MM.1S (cell line): Measurements from ENCODE around the gene LRRC15.

Source experiments
- DNase-seq: peaks from one replicate; pipeline ENCODE4 v3.0.0-alpha.2; 2015
- H2AFZ ChIP-seq: fragments of 300-600 bp; sonication (generic); 2 replicates; pipeline ENCODE4 v1.6.0; 2016; ENCODE audit warnings: antibody characterized with exemption, low read length
- H3F3A ChIP-seq: fragments of 300-600 bp; sonication (generic); 2 replicates; pipeline ENCODE4 v1.6.1; 2016; ENCODE audit warnings: mild to moderate bottlenecking, antibody characterized with exemption, low read length, moderate library complexity, mixed read lengths; ENCODE audit not compliant: insufficient read depth
- H3K27ac ChIP-seq: fragments of 300-600 bp; sonication (generic); 2 replicates; pipeline ENCODE4 v1.5.1; 2016; ENCODE audit warnings: mild to moderate bottlenecking, low read length
- H3K27me3 ChIP-seq: fragments of 300-600 bp; sonication (generic); replicated peaks from 2 replicates; pipeline ENCODE4 v1.6.0; 2016; ENCODE audit warnings: low read length; ENCODE audit not compliant: insufficient read depth
- H3K36me3 ChIP-seq: fragments of 300-600 bp; sonication (generic); replicated peaks from 2 replicates; pipeline ENCODE4 v1.6.1; 2016; ENCODE audit warnings: mild to moderate bottlenecking, low read length, mixed read lengths; ENCODE audit not compliant: insufficient read depth
- H3K4me1 ChIP-seq: fragments of 300-600 bp; sonication (generic); 2 replicates; pipeline ENCODE4 v1.6.1; 2016; ENCODE audit warnings: low read length, mixed read lengths
- H3K4me2 ChIP-seq: fragments of 300-600 bp; sonication (generic); 2 replicates; pipeline ENCODE4 v1.6.0; 2016; ENCODE audit warnings: low read depth, low read length
- H3K4me3 ChIP-seq: fragments of 300-600 bp; sonication (generic); 2 replicates; pipeline ENCODE4 v1.5.1; 2016; ENCODE audit warnings: low read length, mixed read lengths
- H3K79me2 ChIP-seq: fragments of 300-600 bp; sonication (generic); 2 replicates; pipeline ENCODE4 v1.6.1; 2016; ENCODE audit warnings: mixed run types, low read length, mixed read lengths
- H3K9ac ChIP-seq: fragments of 300-600 bp; sonication (generic); 2 replicates; pipeline ENCODE4 v1.6.1; 2016; ENCODE audit warnings: low read length, mixed read lengths
- H3K9me2 ChIP-seq: fragments of 300-600 bp; sonication (generic); replicated peaks from 2 replicates; pipeline ENCODE4 v1.6.1; 2016; ENCODE audit warnings: mild to moderate bottlenecking, low read length, mixed read lengths; ENCODE audit not compliant: insufficient read depth
- H3K9me3 ChIP-seq: fragments of 300-600 bp; sonication (generic); replicated peaks from 2 replicates; pipeline ENCODE4 v1.6.1; 2016; ENCODE audit warnings: mild to moderate bottlenecking, low read length, mixed read lengths; ENCODE audit not compliant: insufficient read depth
- H4K20me1 ChIP-seq: fragments of 300-600 bp; sonication (generic); 2 replicates; pipeline ENCODE4 v1.6.1; 2016; ENCODE audit warnings: mild to moderate bottlenecking, low read length, moderate library complexity, mixed read lengths; ENCODE audit not compliant: insufficient read depth
- CTCF ChIP-seq: fragments of 300-600 bp; sonication (generic); IDR thresholded peaks from 2 replicates; pipeline ENCODE4 v1.5.1; 2016; ENCODE audit warnings: antibody characterized with exemption, low read length, mixed read lengths
- EZH2 ChIP-seq: fragments of 300-600 bp; sonication (generic); optimal IDR thresholded peaks from 2 replicates; pipeline ENCODE3; 2017; ENCODE audit warnings: low read depth, mild to moderate bottlenecking, antibody characterized with exemption, low read length, mixed read lengths
- EZH2phosphoT487 ChIP-seq: fragments of 300-600 bp; sonication (generic); IDR thresholded peaks from 2 replicates; pipeline ENCODE4 v1.6.1; 2018; ENCODE audit warnings: antibody characterized with exemption, low read length

Gene LRRC15

GRCh38 chr3:194328942-194329582 is 40.5 kb downstream of the LRRC15 start:
- Histone ChIP-seq H2AFZ (no peak overlapping the region), H3K27me3 (peaks cover 13% of the 10 kb centered on the region), H3K4me3 (no peak overlapping the region), H3K79me2 (no peaks in the 10 kb centered on the region), H3K36me3 (no peaks in the 10 kb centered on the region), H4K20me1 (no peaks in the 10 kb centered on the region), H3F3A (peaks cover 10% of the 10 kb centered on the region), H3K27ac (no peak overlapping the region), H3K4me1 (0 out of 2 replicates have a peak, but pooled peaks cover 4% of the 10 kb centered on the region), H3K9me3 (no peaks in the 10 kb centered on the region), H3K9me2 (no peaks in the 10 kb centered on the region), H3K9ac (no peak overlapping the region), H3K4me2 (no peak overlapping the region)
- TF ChIP-seq EZH2phosphoT487 (no peak), CTCF (no peak), EZH2 (no peak)
- no peak for DNase-seq

- Histone ChIP-seq H3K4me1 (0 out of 2 replicates have a peak, but pooled peaks cover under 1% of the 10 kb centered on the region), H2AFZ (no peak overlapping the region)
Measured at GRCh38 chr3:194328053-194328657, 41.4 kb downstream of the LRRC15 start.

GRCh38 chr3:194327218-194328052 is 42.1 kb downstream of the LRRC15 start:
- no peak overlapping the region for H3K4me3 ChIP-seq
- H2AFZ ChIP-seq, result no peak overlapping the region
- peaks cover 10% of the 10 kb centered on the region for H3F3A ChIP-seq
- H3K79me2 ChIP-seq, result no peaks in the 10 kb centered on the region
- no peak overlapping the region for H3K9ac ChIP-seq
- no peak for DNase-seq
- H3K4me2 ChIP-seq, result no peak overlapping the region
- 0 out of 2 replicates have a peak, but pooled peaks cover 2% of the 10 kb centered on the region for H3K27me3 ChIP-seq
- H3K36me3 ChIP-seq, result no peaks in the 10 kb centered on the region
- H3K27ac ChIP-seq, result no peak overlapping the region
- H3K9me2 ChIP-seq, result no peaks in the 10 kb centered on the region
- no peak for TF ChIP-seq EZH2
- TF ChIP-seq EZH2phosphoT487, result no peak
- no peak for TF ChIP-seq CTCF
- no peaks in the 10 kb centered on the region for H3K9me3 ChIP-seq
- H3K4me1 ChIP-seq, result no peaks in the 10 kb centered on the region
- no peaks in the 10 kb centered on the region for H4K20me1 ChIP-seq

More at GRCh38 chr3:194328053-194328657, 41.4 kb downstream of the LRRC15 start:
- Histone ChIP-seq H3K27me3 (peaks cover 10% of the 10 kb centered on the region), H3K9me3 (no peaks in the 10 kb centered on the region), H3K9ac (no peak overlapping the region), H3K36me3 (no peaks in the 10 kb centered on the region), H3K4me3 (no peak overlapping the region), H3F3A (peaks cover 10% of the 10 kb centered on the region), H3K27ac (no peak overlapping the region), H4K20me1 (no peaks in the 10 kb centered on the region), H3K9me2 (no peaks in the 10 kb centered on the region), H3K4me2 (no peak overlapping the region), H3K79me2 (no peaks in the 10 kb centered on the region)
- DNase-seq, result no peak
- no peak for TF ChIP-seq EZH2
- TF ChIP-seq CTCF, result no peak
- TF ChIP-seq EZH2phosphoT487, result no peak
